ENCODE results near the gene DAAM2. TPM values are rescaled to one million over a fixed set of nuclear protein-coding genes. Genes with fewer than 3 reads are reported as not detected.

The DAAM2 gene
- total and polyA plus RNA-seq, 2 of the 8 experiments (the other 6 are each of a cell fraction or from before 2014, with no cell fraction given), result 1.5 to 2.9 TPM

GRCh38 chr6:39927159-39927558 lies 135.0 kb downstream of the DAAM2 start:
- Histone ChIP-seq H3K4me1 (replicated peaks in 1 of 4; ENCODE audit: control insufficient read depth in 3 of 4, insufficient read depth in 4 of 4, low read length in 3 of 4) (no peaks in the 10 kb centered on the region; a peak in 1 of 7 replicates), H3K56ac (replicated peaks; ENCODE audit: insufficient read length, low read depth, low read length) (no peak overlapping the region), H3K4me2 (ENCODE audit: insufficient read depth in 1 of 2, low read depth in 2 of 2, low read length in 2 of 2) (no peak overlapping the region), H3K79me2 (ENCODE audit: control insufficient read depth in 1 of 2, insufficient read depth in 2 of 2, low read length in 2 of 2) (no peaks in the 10 kb centered on the region; a peak in 1 of 4 replicates), H2BK15ac (ENCODE audit: low read length) (no peak overlapping the region), H2BK120ac (replicated peaks; ENCODE audit: low read depth, low read length) (no peak overlapping the region), H3K18ac (ENCODE audit: extremely low read depth, low read length) (no peak overlapping the region), H3K36me3 (ENCODE audit: control insufficient read depth in 2 of 4, insufficient read depth in 4 of 4, low read length in 3 of 4) (peaks cover 3 to 22% (median 10%) of the 10 kb centered on the region in 4 experiments), H2BK5ac (ENCODE audit: low read depth, low read length) (no peak overlapping the region), H4K20me1 (replicated peaks in 1 of 2; ENCODE audit: control insufficient read depth in 1 of 2, insufficient read depth in 2 of 2, low read length in 2 of 2) (peaks cover 0 to 1% of the 10 kb centered on the region in 2 experiments), H2BK12ac (ENCODE audit: low read depth, low read length) (no peak overlapping the region), H3K23me2 (ENCODE audit: low read depth, low read length) (no peaks in the 10 kb centered on the region), H4K8ac (ENCODE audit: extremely low read depth, insufficient read depth, low read length) (no peak overlapping the region), H3K79me1 (ENCODE audit: low read depth, low read length) (peaks cover 5% of the 10 kb centered on the region; the same call in 1 of the 2 replicates), H3K27ac (ENCODE audit: low read depth, low read length) (no peak overlapping the region), H3K9me3 (ENCODE audit: insufficient read depth in 2 of 2, low read depth in 1 of 2, low read length in 1 of 2) (peaks cover 0 to 7% of the 10 kb centered on the region in 2 experiments; a peak in 2 of 4 replicates), H3K4me3 (ENCODE audit: extremely low read depth in 1 of 4, insufficient read depth in 2 of 4, low read depth in 3 of 4, low read length in 4 of 4) (no peak overlapping the region), H3K9ac (replicated peaks in 1 of 4; ENCODE audit: extremely low read depth in 1 of 4, low read depth in 3 of 4, low read length in 3 of 4) (no peak overlapping the region), H3K14ac (ENCODE audit: insufficient read length) (no peak overlapping the region), H3K23ac (ENCODE audit: insufficient read length) (no peak overlapping the region), H2BK20ac (ENCODE audit: low read length) (no peak overlapping the region), H3K27me3 (replicated peaks in 1 of 4; ENCODE audit: control insufficient read depth in 3 of 4, extremely low read depth in 1 of 4, insufficient read depth in 3 of 4, low read length in 3 of 4) (peaks cover 0 to 1% (median 0%) of the 10 kb centered on the region in 4 experiments; a peak in 1 of 7 replicates), H3K4ac (replicated peaks; ENCODE audit: insufficient read length, low read depth, low read length) (no peak overlapping the region), H2AFZ (ENCODE audit: low read length) (no peak overlapping the region), H2AK5ac (ENCODE audit: low read depth, low read length) (no peak overlapping the region), H4K91ac (replicated peaks; ENCODE audit: insufficient read length, low read length) (no peak overlapping the region), H4K5ac (ENCODE audit: insufficient read length, low read depth, low read length) (no peak overlapping the region)
- ChIA-PET CTCF (ENCODE audit: partially characterized antibody) (no interaction called here), POLR2A (ENCODE audit: partially characterized antibody) (interaction anchor here (2.1 kb wide), 1 partner anchor 23 kb away, joined by 6 read pairs; no protein-coding TSS in a partner anchor)
- FAIRE-seq (no peak), DNase-seq (ENCODE audit: low read depth in 1 of 2, low spot score in 2 of 2) (no peak)
- TF ChIP-seq EGR1 (IDR thresholded peaks at IDR 0.05; ENCODE audit: borderline replicate concordance, low read depth, low read length) (no peak), TBP (IDR thresholded peaks at IDR 0.05; ENCODE audit: low read depth, low read length) (no peak), MAFK (IDR thresholded peaks at IDR 0.05; ENCODE audit: low read depth, low read length) (no peak), RAD21 (IDR thresholded peaks at IDR 0.05 in 1 of 2, conservative IDR thresholded peaks at IDR 0.05 in 1 of 2; ENCODE audit: low read depth in 2 of 2, low read length in 2 of 2) (no peak), SRF (IDR thresholded peaks at IDR 0.05; ENCODE audit: low read depth, low read length) (no peak), RBBP5 (IDR thresholded peaks at IDR 0.05; ENCODE audit: borderline replicate concordance, low read depth, low read length) (no peak), CBX5 (IDR thresholded peaks at IDR 0.05; ENCODE audit: low read depth, low read length) (no peak)
- TF ChIP-seq, protein P1, sequence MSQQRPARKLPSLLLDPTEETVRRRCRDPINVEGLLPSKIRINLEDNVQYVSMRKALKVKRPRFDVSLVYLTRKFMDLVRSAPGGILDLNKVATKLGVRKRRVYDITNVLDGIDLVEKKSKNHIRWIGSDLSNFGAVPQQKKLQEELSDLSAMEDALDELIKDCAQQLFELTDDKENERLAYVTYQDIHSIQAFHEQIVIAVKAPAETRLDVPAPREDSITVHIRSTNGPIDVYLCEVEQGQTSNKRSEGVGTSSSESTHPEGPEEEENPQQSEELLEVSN (IDR thresholded peaks at IDR 0.05), result no peak
- 90% methylated on average over 9 of the region's 11 CpGs; no CpG with 5 or more reads in 1 of the 2 experiments for WGBS, 2 experiments (ENCODE audit: extremely low coverage in 1 of 2, insufficient coverage in 1 of 2, insufficient read length in 1 of 2, insufficient replicate concordance in 2 of 2, low coverage in 1 of 2, low lambda C conversion rate in 2 of 2, missing lambda C conversion rate in 1 of 2)
